GM23338 (cell line): ENCODE measurements around the gene HBZ.

Experiments
- CREB1 ChIP-seq: fragments of 250-450 bp; sonication (Bioruptor Pico); IDR thresholded peaks from 2 replicates; pipeline ENCODE4 v1.5.0; 2020; ENCODE audit warnings: low read depth, mild to moderate bottlenecking, moderate library complexity
- ETS1 ChIP-seq: IDR thresholded peaks from 2 replicates; pipeline ENCODE4 v1.6.1; 2016; ENCODE audit warnings: antibody characterized with exemption
- EZH2 ChIP-seq: fragments of 200-600 bp; sonication (generic); IDR thresholded peaks from one replicate; pipeline ENCODE4 v1.8.0; 2017; ENCODE audit warnings: antibody characterized with exemption, mild to moderate bottlenecking, low read depth; ENCODE audit not compliant: unreplicated experiment
- EZH2phosphoT487 ChIP-seq: fragments of 200-600 bp; sonication (generic); IDR thresholded peaks from one replicate; pipeline ENCODE4 v1.8.1; 2018; ENCODE audit warnings: antibody characterized with exemption; ENCODE audit not compliant: unreplicated experiment
- NANOG ChIP-seq: IDR thresholded peaks from 2 replicates; pipeline ENCODE4 v1.6.1; 2016; ENCODE audit warnings: antibody characterized with exemption, borderline replicate concordance
- POLR2AphosphoS5 ChIP-seq: IDR thresholded peaks from 2 replicates; pipeline ENCODE4 v1.6.1; 2016; ENCODE audit warnings: antibody characterized with exemption, low read depth
- REST ChIP-seq: IDR thresholded peaks from one replicate; pipeline ENCODE4 v1.6.1; 2018; ENCODE audit warnings: antibody characterized with exemption; ENCODE audit not compliant: unreplicated experiment
- ZNF331 ChIP-seq: fragments of 250-450 bp; sonication (Bioruptor Pico); IDR thresholded peaks from 2 replicates; pipeline ENCODE4 v1.5.0; 2020; ENCODE audit warnings: low read depth, mild to moderate bottlenecking, moderate library complexity
- TF ChIP-seq, protein P1 (sequence below), 2 experiments: fragments of 200-600 bp in 1 of 2; sonication (generic) in 1 of 2; conservative IDR thresholded peaks; 2 replicates each; pipeline versions ENCODE4 v1.5.1 to v1.6.1; 2016 to 2017; ENCODE audit warnings: antibody characterized with exemption in 2 of 2, low read depth in 2 of 2, mild to moderate bottlenecking in 2 of 2, moderate library complexity in 1 of 2

- TF ChIP-seq POLR2AphosphoS5 (no peak), REST (no peak), EZH2 (no peak), EZH2phosphoT487 (no peak), ZNF331 (CRISPR knock-in tag) (no peak), ETS1 (no peak), CREB1 (CRISPR knock-in tag) (no peak), NANOG (no peak)
- TF ChIP-seq, protein P1, sequence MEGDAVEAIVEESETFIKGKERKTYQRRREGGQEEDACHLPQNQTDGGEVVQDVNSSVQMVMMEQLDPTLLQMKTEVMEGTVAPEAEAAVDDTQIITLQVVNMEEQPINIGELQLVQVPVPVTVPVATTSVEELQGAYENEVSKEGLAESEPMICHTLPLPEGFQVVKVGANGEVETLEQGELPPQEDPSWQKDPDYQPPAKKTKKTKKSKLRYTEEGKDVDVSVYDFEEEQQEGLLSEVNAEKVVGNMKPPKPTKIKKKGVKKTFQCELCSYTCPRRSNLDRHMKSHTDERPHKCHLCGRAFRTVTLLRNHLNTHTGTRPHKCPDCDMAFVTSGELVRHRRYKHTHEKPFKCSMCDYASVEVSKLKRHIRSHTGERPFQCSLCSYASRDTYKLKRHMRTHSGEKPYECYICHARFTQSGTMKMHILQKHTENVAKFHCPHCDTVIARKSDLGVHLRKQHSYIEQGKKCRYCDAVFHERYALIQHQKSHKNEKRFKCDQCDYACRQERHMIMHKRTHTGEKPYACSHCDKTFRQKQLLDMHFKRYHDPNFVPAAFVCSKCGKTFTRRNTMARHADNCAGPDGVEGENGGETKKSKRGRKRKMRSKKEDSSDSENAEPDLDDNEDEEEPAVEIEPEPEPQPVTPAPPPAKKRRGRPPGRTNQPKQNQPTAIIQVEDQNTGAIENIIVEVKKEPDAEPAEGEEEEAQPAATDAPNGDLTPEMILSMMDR (conservative IDR thresholded peaks at IDR 0.05; ENCODE audit: low read depth in 2 of 2): peak; percentile 83 to 91
These were observed 45.7 kb upstream of the HBZ start for GRCh38 chr16:106623-107324.
